Stimulated activated naive CD4-positive, alpha-beta T cell treated with Interleukin-2 at 50 U/mL for 16 hours (primary cell): ENCODE results near the gene GTF2H4.
A peak's percentile ranks its signal among the peaks of the same experiment; 100 is the strongest.
"Not testable (repeated sequence)": the region's sequence is repeated elsewhere in the genome, so short reads cannot be mapped to it uniquely, and the experiment has no call there.

ENCODE experiments used
- DNase-seq: peaks from one replicate; lab custom pipeline; 2025; lab: John Stamatoyannopoulos, UW

GTF2H4 gene

GRCh38 chr6:30907758-30908591 lies at the start of gene GTF2H4:
Gene GTF2H4, plus strand, starts transcription at chr6:30908207.
- DNase-seq = peak; percentile 97

GRCh38 chr6:30859726-30860125 lies 48.3 kb upstream of the GTF2H4 start:
- not testable (repeated sequence) for DNase-seq

GRCh38 chr6:30861257-30862048 lies 46.6 kb upstream of the GTF2H4 start:
- DNase-seq = no peak

- no peak for DNase-seq
Observed at GRCh38 chr6:30862156-30862875, 45.7 kb upstream of the GTF2H4 start.

GRCh38 chr6:30864325-30864724 lies 43.7 kb upstream of the GTF2H4 start:
- DNase-seq = no peak

- not testable (repeated sequence) for DNase-seq
Observed at GRCh38 chr6:30869241-30869749, 38.7 kb upstream of the GTF2H4 start.

GRCh38 chr6:30870546-30870945 lies 37.5 kb upstream of the GTF2H4 start:
- no peak for DNase-seq

- DNase-seq = no peak
Observed at GRCh38 chr6:30871592-30872183, 36.3 kb upstream of the GTF2H4 start.

- no peak for DNase-seq
Observed at GRCh38 chr6:30873137-30873640, 34.8 kb upstream of the GTF2H4 start.

GRCh38 chr6:30873795-30874194 lies 34.2 kb upstream of the GTF2H4 start:
- DNase-seq = not testable (repeated sequence)

GRCh38 chr6:30875244-30876038 lies 32.6 kb upstream of the GTF2H4 start:
- no peak for DNase-seq

- DNase-seq = no peak
Observed at GRCh38 chr6:30876039-30876730, 31.8 kb upstream of the GTF2H4 start.

GRCh38 chr6:30877419-30878262 lies 30.4 kb upstream of the GTF2H4 start:
- DNase-seq = peak; percentile 62

GRCh38 chr6:30879684-30880427 lies 28.2 kb upstream of the GTF2H4 start:
- DNase-seq = no peak

GRCh38 chr6:30880698-30881252 lies 27.2 kb upstream of the GTF2H4 start:
- no peak for DNase-seq

GRCh38 chr6:30881392-30882203 lies 26.4 kb upstream of the GTF2H4 start:
- DNase-seq = no peak

- DNase-seq = no peak
Observed at GRCh38 chr6:30882204-30882758, 25.7 kb upstream of the GTF2H4 start.
